Neuronal stem cell (in vitro differentiated cells): ENCODE measurements around the gene PTGIS.

ENCODE experiments used
- DNase-seq: peaks from one replicate; pipeline ENCODE4 v3.0.0-alpha.2; 2013; ENCODE audit warnings: low spot score
- H2AFZ ChIP-seq: one replicate; pipeline ENCODE4 v1.6.1; 2013; ENCODE audit warnings: mild to moderate bottlenecking, low read length, inconsistent platforms
- H2AK5ac ChIP-seq: 2 replicates; pipeline ENCODE4 v1.6.1; 2013; ENCODE audit warnings: low read depth, mild to moderate bottlenecking, inconsistent platforms, low read length, moderate library complexity, mixed read lengths
- H2BK120ac ChIP-seq: 2 replicates; pipeline ENCODE4 v1.6.1; 2013; ENCODE audit warnings: low read depth, mild to moderate bottlenecking, inconsistent platforms, low read length, moderate library complexity, mixed read lengths
- H2BK12ac ChIP-seq: one replicate; pipeline ENCODE4 v1.6.1; 2013; ENCODE audit warnings: low read length, inconsistent platforms
- H2BK15ac ChIP-seq: 2 replicates; pipeline ENCODE4 v1.6.1; 2013; ENCODE audit warnings: mild to moderate bottlenecking, low read length, inconsistent platforms, mixed read lengths
- H2BK5ac ChIP-seq: one replicate; pipeline ENCODE4 v1.6.1; 2013; ENCODE audit warnings: inconsistent platforms, mild to moderate bottlenecking, low read length, moderate library complexity
- H3K14ac ChIP-seq: one replicate; pipeline ENCODE4 v1.6.1; 2013; ENCODE audit warnings: low read length, inconsistent platforms
- H3K18ac ChIP-seq: 2 replicates; pipeline ENCODE4 v1.6.1; 2013; ENCODE audit warnings: low read length, inconsistent platforms
- H3K23ac ChIP-seq: 2 replicates; pipeline ENCODE4 v1.6.1; 2013; ENCODE audit warnings: low read depth, mild to moderate bottlenecking, mixed read lengths, low read length, inconsistent platforms; ENCODE audit not compliant: poor library complexity
- H3K27ac ChIP-seq: replicated peaks from 3 replicates; pipeline ENCODE4 v1.5.1; 2013; ENCODE audit warnings: low read length, inconsistent platforms
- H3K27me3 ChIP-seq, 3 experiments: 2 replicates each; pipeline ENCODE4 v1.6.1; 2013; ENCODE audit warnings: low read length in 3 of 3, mild to moderate bottlenecking in 2 of 3, inconsistent platforms in 1 of 3, low read depth in 1 of 3, mixed read lengths in 1 of 3, moderate library complexity in 1 of 3; ENCODE audit not compliant: control insufficient read depth in 3 of 3, insufficient read depth in 3 of 3
- H3K36me3 ChIP-seq, 2 donors: replicated peaks in 1 of 2; 2 replicates each; pipeline ENCODE4 v1.6.1; 2013; ENCODE audit warnings: low read length in 2 of 2; ENCODE audit not compliant: control insufficient read depth in 2 of 2, insufficient read depth in 2 of 2
- H3K4ac ChIP-seq: 2 replicates; pipeline ENCODE4 v1.6.1; 2013; ENCODE audit warnings: inconsistent platforms, mild to moderate bottlenecking, low read length, moderate library complexity
- H3K4me1 ChIP-seq, 2 donors: 1 replicate in 1 of 2; 2 replicates in 1 of 2; pipeline ENCODE4 v1.6.1; 2013; ENCODE audit warnings: low read length in 2 of 2, low read depth in 1 of 2; ENCODE audit not compliant: control insufficient read depth in 2 of 2, insufficient read depth in 1 of 2
- H3K4me2 ChIP-seq: one replicate; pipeline ENCODE4 v1.6.1; 2013; ENCODE audit warnings: mild to moderate bottlenecking, low read length, inconsistent platforms; ENCODE audit not compliant: insufficient read depth, poor library complexity, severe bottlenecking
- H3K4me3 ChIP-seq, 2 donors: 2 replicates each; pipeline ENCODE4 v1.5.1; 2013; ENCODE audit warnings: low read length in 2 of 2, mild to moderate bottlenecking in 2 of 2, inconsistent platforms in 1 of 2, moderate library complexity in 1 of 2
- H3K79me1 ChIP-seq: one replicate; pipeline ENCODE4 v1.6.1; 2013; ENCODE audit warnings: low read depth, mild to moderate bottlenecking, inconsistent platforms, low read length, moderate library complexity
- H3K9ac ChIP-seq: one replicate; pipeline ENCODE4 v1.6.1; 2013; ENCODE audit warnings: mild to moderate bottlenecking, low read depth, low read length, inconsistent platforms; ENCODE audit not compliant: poor library complexity
- H3K9me3 ChIP-seq, 2 donors: replicated peaks in 1 of 2; 2 replicates each; pipeline versions ENCODE3 to v1.6.1; 2013; ENCODE audit warnings: low read length in 2 of 2, mild to moderate bottlenecking in 2 of 2, inconsistent platforms in 1 of 2, low read depth in 1 of 2, mixed read lengths in 1 of 2, moderate library complexity in 1 of 2; ENCODE audit not compliant: control insufficient read depth in 2 of 2, insufficient read depth in 1 of 2
- H4K8ac ChIP-seq: one replicate; pipeline ENCODE4 v1.6.1; 2013; ENCODE audit warnings: low read depth, mild to moderate bottlenecking, inconsistent platforms, low read length, moderate library complexity
- H4K91ac ChIP-seq: one replicate; pipeline ENCODE4 v1.6.1; 2013; ENCODE audit warnings: low read length, low read depth, mild to moderate bottlenecking, inconsistent platforms; ENCODE audit not compliant: poor library complexity
- WGBS, 2 donors: extraction: QIAGEN DNeasy Blood & Tissue Kit; methylation state at CpG; one replicate each; pipeline ENCODE4 v1.1.7; 2013; ENCODE audit warnings: missing lambda C conversion rate in 2 of 2, mixed read lengths in 1 of 2; ENCODE audit not compliant: insufficient read length in 2 of 2, insufficient replicate concordance in 1 of 2; ENCODE audit errors: extremely low coverage in 2 of 2; 5-methylcytosine and 5-hydroxymethylcytosine counted together

Gene PTGIS

GRCh38 chr20:49478266-49478665 is 89.7 kb downstream of the PTGIS start:
- Histone ChIP-seq H2BK120ac (no peak overlapping the region), H3K23ac (no peak overlapping the region), H3K4me1 (peaks cover 0 to 2% of the 10 kb centered on the region in 2 donors), H3K4me3 (no peak overlapping the region), H3K9ac (no peak overlapping the region), H2BK15ac (no peak overlapping the region), H4K8ac (no peak overlapping the region), H3K14ac (no peak overlapping the region), H3K36me3 (no peaks in the 10 kb centered on the region), H3K4ac (no peak overlapping the region), H2BK5ac (no peak overlapping the region), H2BK12ac (no peak overlapping the region), H3K18ac (no peak overlapping the region), H3K27me3 (peaks cover 0 to 8% (median 0%) of the 10 kb centered on the region in 3 experiments), H3K9me3 (no peaks in the 10 kb centered on the region), H2AFZ (no peak overlapping the region), H3K79me1 (peaks cover 3% of the 10 kb centered on the region), H2AK5ac (no peak overlapping the region), H4K91ac (no peak overlapping the region), H3K4me2 (no peak overlapping the region), H3K27ac (no peak overlapping the region)
- DNase-seq = no peak
- no CpG with 5 or more reads among the region's 7 CpGs for WGBS, 2 donors

- Histone ChIP-seq H2BK5ac (no peak overlapping the region), H3K4ac (no peak overlapping the region), H3K9me3 (no peaks in the 10 kb centered on the region), H3K14ac (no peak overlapping the region), H3K9ac (no peak overlapping the region), H3K23ac (no peak overlapping the region), H3K4me1 (no peaks in the 10 kb centered on the region), H3K4me2 (no peak overlapping the region), H3K27ac (no peak overlapping the region), H3K4me3 (no peak overlapping the region), H2AFZ (no peak overlapping the region), H2BK15ac (no peak overlapping the region), H3K79me1 (peaks cover 3% of the 10 kb centered on the region), H3K18ac (no peak overlapping the region), H2AK5ac (no peak overlapping the region), H4K91ac (no peak overlapping the region), H2BK12ac (no peak overlapping the region), H3K27me3 (peaks cover 0 to 6% (median 0%) of the 10 kb centered on the region in 3 experiments), H4K8ac (no peak overlapping the region), H3K36me3 (no peaks in the 10 kb centered on the region), H2BK120ac (no peak overlapping the region)
- no peak for DNase-seq
- no CpG with 5 or more reads among the region's 3 CpGs for WGBS, 2 donors
Measured at GRCh38 chr20:49477200-49477599, 90.7 kb downstream of the PTGIS start.

GRCh38 chr20:49476016-49476355 is 92.0 kb downstream of the PTGIS start:
- H3K4me1 ChIP-seq = no peaks in the 10 kb centered on the region
- H4K91ac ChIP-seq = no peak overlapping the region
- no CpG with 5 or more reads among the region's 7 CpGs for WGBS, 2 donors
- H3K36me3 ChIP-seq = no peaks in the 10 kb centered on the region
- H3K9me3 ChIP-seq = no peaks in the 10 kb centered on the region
- no peak overlapping the region for H2AK5ac ChIP-seq
- H3K79me1 ChIP-seq = no peaks in the 10 kb centered on the region
- H3K27me3 ChIP-seq = no peaks in the 10 kb centered on the region
- H2BK15ac ChIP-seq = no peak overlapping the region
- no peak overlapping the region for H2BK120ac ChIP-seq
- no peak overlapping the region for H3K9ac ChIP-seq
- H3K4ac ChIP-seq = no peak overlapping the region
- no peak overlapping the region for H2BK12ac ChIP-seq
- no peak overlapping the region for H3K18ac ChIP-seq
- H2BK5ac ChIP-seq = no peak overlapping the region
- H3K4me2 ChIP-seq = no peak overlapping the region
- DNase-seq = no peak
- H3K4me3 ChIP-seq = no peak overlapping the region
- no peak overlapping the region for H3K23ac ChIP-seq
- no peak overlapping the region for H4K8ac ChIP-seq
- no peak overlapping the region for H3K27ac ChIP-seq
- no peak overlapping the region for H3K14ac ChIP-seq
- no peak overlapping the region for H2AFZ ChIP-seq

GRCh38 chr20:49475292-49476015 is 92.5 kb downstream of the PTGIS start:
- Histone ChIP-seq H2AFZ (no peak overlapping the region), H3K36me3 (no peaks in the 10 kb centered on the region), H3K14ac (no peak overlapping the region), H2BK15ac (no peak overlapping the region), H3K27me3 (no peaks in the 10 kb centered on the region), H2BK12ac (no peak overlapping the region), H3K23ac (no peak overlapping the region), H2AK5ac (no peak overlapping the region), H4K8ac (no peak overlapping the region), H3K9ac (no peak overlapping the region), H3K27ac (no peak overlapping the region), H2BK5ac (no peak overlapping the region), H3K4ac (no peak overlapping the region), H3K18ac (no peak overlapping the region), H2BK120ac (no peak overlapping the region), H3K9me3 (no peaks in the 10 kb centered on the region), H3K4me1 (no peaks in the 10 kb centered on the region), H4K91ac (no peak overlapping the region), H3K4me2 (no peak overlapping the region), H3K79me1 (no peaks in the 10 kb centered on the region), H3K4me3 (no peak overlapping the region)
- no CpG with 5 or more reads among the region's 6 CpGs for WGBS, 2 donors
- DNase-seq = no peak
